Measurements from ENCODE around the gene DDX23.
"Not testable (repeated sequence)": the region's sequence is repeated elsewhere in the genome, so short reads cannot be mapped to it uniquely, and the experiment has no call there.

DDX23 gene

GRCh38 chr12:48851883-48852733, at the start of gene DDX23:
Gene DDX23 (minus strand): TSS chr12:48852163. CDS start chr12:48845782, 6,381 bp downstream.
- DNase-seq (ENCODE audit: low spot score), result peak; percentile 98

GRCh38 chr12:48901278-48901677, 49.3 kb upstream of the DDX23 start:
- DNase-seq (ENCODE audit: low spot score), result peak; percentile 49

- no peak for DNase-seq (ENCODE audit: low spot score)
Observed at GRCh38 chr12:48899651-48900050, 47.7 kb upstream of the DDX23 start.

- DNase-seq (ENCODE audit: low spot score), result no peak
Observed at GRCh38 chr12:48894271-48894670, 42.3 kb upstream of the DDX23 start.

- DNase-seq (ENCODE audit: low spot score), result peak; percentile 76
Observed at GRCh38 chr12:48890657-48891418, 38.9 kb upstream of the DDX23 start.

- DNase-seq (ENCODE audit: low spot score), result no peak
Observed at GRCh38 chr12:48889679-48890078, 37.7 kb upstream of the DDX23 start.

- no peak for DNase-seq (ENCODE audit: low spot score)
Observed at GRCh38 chr12:48883305-48884161, 31.6 kb upstream of the DDX23 start.

- no peak for DNase-seq (ENCODE audit: low spot score)
Observed at GRCh38 chr12:48882972-48883304, 31.0 kb upstream of the DDX23 start.

- peak; percentile 68 for DNase-seq (ENCODE audit: low spot score)
Observed at GRCh38 chr12:48882315-48882687, 30.3 kb upstream of the DDX23 start.

GRCh38 chr12:48881686-48882314, 29.8 kb upstream of the DDX23 start:
- no peak for DNase-seq (ENCODE audit: low spot score)

GRCh38 chr12:48880647-48881046, 28.7 kb upstream of the DDX23 start:
- DNase-seq (ENCODE audit: low spot score), result no peak

GRCh38 chr12:48878548-48878947, 26.6 kb upstream of the DDX23 start:
- DNase-seq (ENCODE audit: low spot score), result no peak

- DNase-seq (ENCODE audit: low spot score), result no peak
Observed at GRCh38 chr12:48875944-48876515, 24.1 kb upstream of the DDX23 start.

- DNase-seq (ENCODE audit: low spot score), result not testable (repeated sequence)
Observed at GRCh38 chr12:48873534-48873933, 21.6 kb upstream of the DDX23 start.

GRCh38 chr12:48873096-48873495, 21.1 kb upstream of the DDX23 start:
- no peak for DNase-seq (ENCODE audit: low spot score)

GRCh38 chr12:48869191-48869590, 17.2 kb upstream of the DDX23 start:
- DNase-seq (ENCODE audit: low spot score), result no peak

- DNase-seq (ENCODE audit: low spot score), result no peak
Observed at GRCh38 chr12:48868451-48868850, 16.5 kb upstream of the DDX23 start.

- DNase-seq (ENCODE audit: low spot score), result no peak
Observed at GRCh38 chr12:48866052-48866711, 14.2 kb upstream of the DDX23 start.

GRCh38 chr12:48865281-48866051, 13.5 kb upstream of the DDX23 start, which contains the start of gene RND1:
Gene RND1 (minus strand): TSS chr12:48865870. CDS start chr12:48865767, 103 bp downstream.
- peak; percentile 97 for DNase-seq (ENCODE audit: low spot score)

GRCh38 chr12:48863291-48863690, 11.3 kb upstream of the DDX23 start:
- no peak for DNase-seq (ENCODE audit: low spot score)
